H1 (cell line): Measurements from ENCODE around the gene DCLK1. TPM values are rescaled to one million over a fixed set of nuclear protein-coding genes. Genes with fewer than 3 reads are reported as not detected.

Source experiments
- ASH2L ChIP-seq: fragments of 200-600, 300-600 bp; sonication (generic); IDR thresholded peaks from one replicate; pipeline ENCODE4 v1.7.1; 2017; ENCODE audit warnings: low read length
- RBBP5 ChIP-seq: IDR thresholded peaks from 2 replicates; pipeline ENCODE4 v1.7.1; 2012; ENCODE audit warnings: low read depth, mild to moderate bottlenecking, inconsistent platforms, low read length, moderate library complexity, borderline replicate concordance
- polyA plus RNA-seq, 7 experiments: library from polyadenylated mRNA; depleted of rRNA in 3 of 7; stranded (reverse) in 5 of 7; unstranded in 2 of 7; fragments of >200 nt in 5 of 7; fragments of 200-250 nt in 2 of 7; gene quantifications; 1 replicate in 5 of 7; 2 replicates in 1 of 7; 4 replicates in 1 of 7; pipeline versions ENCODE4 v1.2.1 to v1.2.3, GENCODE V29; 2011 to 2013; ENCODE audit warnings: missing spikeins in 2 of 7, mixed read lengths in 2 of 7
- total RNA-seq: library from RNA; stranded (reverse); fragmentation: NEBNext Ultra II Directional; extraction: Animal tissue kit (Norgen Biotek cat#: 25700); gene quantifications from 2 replicates; pipeline ENCODE4 v1.2.1, GENCODE V29; 2021

Gene DCLK1
- total and polyA plus RNA-seq, 2 of the 8 experiments (the other 6 are each of a cell fraction or from before 2014, with no cell fraction given): 22.8 to 41.0 TPM

DNA sequence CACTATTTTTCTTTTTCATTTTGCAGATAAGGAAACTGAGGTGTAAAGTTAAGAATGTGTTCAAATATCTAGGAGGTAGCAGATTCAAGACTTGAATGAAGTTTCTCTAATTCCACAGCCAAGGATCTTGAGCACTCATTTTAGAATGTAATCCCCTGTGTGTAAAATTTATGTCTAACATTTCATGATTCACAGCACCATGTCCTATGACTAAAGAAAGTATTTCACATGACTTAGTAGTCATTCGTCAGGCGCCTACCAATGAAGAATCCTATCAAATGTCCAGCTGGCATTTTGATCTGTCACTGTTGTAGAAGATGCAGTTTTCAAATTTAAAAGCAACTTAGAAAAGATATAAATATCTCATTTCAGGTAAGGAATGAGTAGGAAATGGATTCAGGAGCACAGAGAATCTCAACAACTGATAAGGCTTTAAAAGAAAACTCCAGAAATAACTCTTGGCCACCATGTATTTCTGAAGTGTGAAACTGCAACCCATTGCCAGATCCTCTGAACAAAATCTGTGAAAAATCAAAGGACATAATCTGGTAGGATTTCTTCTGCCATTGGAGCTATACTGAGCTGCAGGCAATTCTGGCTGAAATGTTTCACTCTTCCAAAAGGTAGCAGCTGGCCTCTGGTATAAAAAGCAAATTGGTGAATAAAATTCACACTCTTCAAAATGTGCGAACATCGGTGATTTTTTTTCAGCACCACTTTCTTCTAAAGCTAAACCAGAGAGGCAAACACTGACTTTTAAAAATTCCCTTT, 92.2 kb downstream of the DCLK1 start (continued):
- TF ChIP-seq ASH2L (no peak), RBBP5 (no peak)
